PC-3 (cell line): Measurements from ENCODE around the gene CBS. TPM values are rescaled to one million over a fixed set of nuclear protein-coding genes. Genes with fewer than 3 reads are reported as not detected.

Experiments used
- ATAC-seq: fragments of 200-7000 bp; cut with Tn5 transposase; 2 replicates; pipeline ENCODE4 v1.9.1; 2020; ENCODE audit warnings: mild to moderate bottlenecking, moderate library complexity
- BruUV-seq: library from RNA; stranded (reverse); fragments of 400-500 nt; replicated peaks from 2 replicates; lab custom pipeline; 2021; lab: Mats Ljungman, UMichigan
- CTCF ChIA-PET: fragments of 300-600 bp; sonication (Branson Sonifier 250); formaldehyde crosslinking; loops from one replicate; lab custom pipeline; 2022; ENCODE audit warnings: antibody characterized with exemption; lab: Charles Lee
- POLR2A ChIA-PET: fragments of 300-600 bp; sonication (Branson Sonifier 250); formaldehyde crosslinking; loops from one replicate; lab custom pipeline; 2022; ENCODE audit warnings: antibody characterized with exemption; ENCODE audit not compliant: unreplicated experiment; lab: Charles Lee
- DNase-seq: peaks from one replicate; pipeline ENCODE4 v3.0.0-alpha.2; 2015
- H2AFZ ChIP-seq: fragments of 300-600 bp; sonication (generic); 2 replicates; pipeline ENCODE4 v1.6.0; 2016; ENCODE audit warnings: antibody characterized with exemption, low read length
- H3F3A ChIP-seq: fragments of 300-600 bp; sonication (generic); one replicate; pipeline ENCODE4 v1.6.0; 2017; ENCODE audit warnings: antibody characterized with exemption, low read length, control low read depth, mild to moderate bottlenecking; ENCODE audit not compliant: unreplicated experiment
- H3K27ac ChIP-seq: fragments of 300-600 bp; sonication (generic); 2 replicates; pipeline ENCODE4 v1.5.1; 2016; ENCODE audit warnings: mild to moderate bottlenecking, low read length
- H3K27me3 ChIP-seq: fragments of 300-600 bp; sonication (generic); 2 replicates; pipeline ENCODE4 v1.6.1; 2016; ENCODE audit warnings: low read length, mixed read lengths
- H3K36me3 ChIP-seq: fragments of 300-600 bp; sonication (generic); 2 replicates; pipeline ENCODE4 v1.6.1; 2016; ENCODE audit warnings: low read depth, mixed run types, low read length, mixed read lengths
- H3K4me1 ChIP-seq: fragments of 300-600 bp; sonication (generic); 2 replicates; pipeline ENCODE4 v1.5.1; 2016; ENCODE audit warnings: low read length; ENCODE audit not compliant: insufficient read depth
- H3K4me2 ChIP-seq: fragments of 300-600 bp; sonication (generic); 2 replicates; pipeline ENCODE4 v1.6.0; 2016; ENCODE audit warnings: low read length
- H3K4me3 ChIP-seq: fragments of 300-600 bp; sonication (generic); 2 replicates; pipeline ENCODE4 v1.5.1; 2016; ENCODE audit warnings: mild to moderate bottlenecking, low read length, mixed read lengths
- H3K79me2 ChIP-seq: fragments of 300-600 bp; sonication (generic); 2 replicates; pipeline ENCODE4 v1.6.1; 2017; ENCODE audit warnings: low read length, mixed read lengths
- H3K9ac ChIP-seq: fragments of 300-600 bp; sonication (generic); 2 replicates; pipeline ENCODE4 v1.6.0; 2016; ENCODE audit warnings: mild to moderate bottlenecking, low read length
- H3K9me2 ChIP-seq: fragments of 300-600 bp; sonication (generic); replicated peaks from 2 replicates; pipeline ENCODE4 v1.6.1; 2016; ENCODE audit warnings: mixed run types, low read length, mixed read lengths
- H3K9me3 ChIP-seq: fragments of 300-600 bp; sonication (generic); 2 replicates; pipeline ENCODE4 v1.6.1; 2016; ENCODE audit warnings: low read length, mixed read lengths
- H4K20me1 ChIP-seq: fragments of 300-600 bp; sonication (generic); 2 replicates; pipeline ENCODE4 v1.6.1; 2016; ENCODE audit warnings: low read length, mixed read lengths
- CTCF ChIP-seq: fragments of 300-600 bp; sonication (generic); conservative IDR thresholded peaks from 2 replicates; pipeline ENCODE4 v1.5.1; 2017; ENCODE audit warnings: antibody characterized with exemption, low read depth, mild to moderate bottlenecking, low read length
- EZH2 ChIP-seq: fragments of 300-600 bp; sonication (generic); IDR thresholded peaks from one replicate; pipeline ENCODE4 v1.6.1; 2017; ENCODE audit warnings: antibody characterized with exemption, mild to moderate bottlenecking, low read length; ENCODE audit not compliant: unreplicated experiment
- EZH2phosphoT487 ChIP-seq: fragments of 300-600 bp; sonication (generic); IDR thresholded peaks from 2 replicates; pipeline ENCODE4 v1.6.1; 2018; ENCODE audit warnings: mild to moderate bottlenecking, antibody characterized with exemption, low read length, borderline replicate concordance
- intact Hi-C: fragments of 100-400 bp; cut with micrococcal nuclease; formaldehyde crosslinking; loops from 2 replicates; pipeline ENCODE4 v1.9.0; 2023
- total RNA-seq: library from RNA; depleted of rRNA; stranded (reverse); fragments of >200 nt; gene quantifications from 2 replicates; pipeline ENCODE4 v1.2.3, GENCODE V29; 2014

The CBS gene
- total RNA-seq, 1 experiment from 2014 or later, result 8.9 TPM

GRCh38 chr21:43020177-43020576 lies 55.5 kb downstream of the CBS start:
- ATAC-seq, result no peak
- H3K9me3 ChIP-seq, result no peaks in the 10 kb centered on the region
- no peaks in the 10 kb centered on the region for H3K27me3 ChIP-seq
- H3K27ac ChIP-seq, result no peak overlapping the region
- no peak overlapping the region for H2AFZ ChIP-seq
- no peak overlapping the region for H3K9ac ChIP-seq
- H3K4me1 ChIP-seq, result no peaks in the 10 kb centered on the region
- no peak overlapping the region for H3K4me2 ChIP-seq
- H3K9me2 ChIP-seq, result no peaks in the 10 kb centered on the region
- H3K79me2 ChIP-seq, result no peaks in the 10 kb centered on the region
- POLR2A ChIA-PET, result no interaction called here
- BruUV-seq, result no TSS peak
- no peak overlapping the region for H3K4me3 ChIP-seq
- DNase-seq, result no peak
- H3K36me3 ChIP-seq, result peaks cover 14% of the 10 kb centered on the region; the same call in 1 of the 2 replicates
- H3F3A ChIP-seq, result no peaks in the 10 kb centered on the region
- intact Hi-C loops, result no loop called here
- no peaks in the 10 kb centered on the region for H4K20me1 ChIP-seq
- CTCF ChIA-PET, result no interaction called here
- TF ChIP-seq EZH2phosphoT487, result no peak
- no peak for TF ChIP-seq CTCF
- TF ChIP-seq EZH2, result no peak

- Histone ChIP-seq H3K36me3 (peaks cover 15% of the 10 kb centered on the region; the same call in 1 of the 2 replicates), H3K4me1 (no peaks in the 10 kb centered on the region), H4K20me1 (no peaks in the 10 kb centered on the region), H3K4me3 (no peak overlapping the region), H3K9me2 (no peaks in the 10 kb centered on the region), H3K9me3 (no peaks in the 10 kb centered on the region), H3K79me2 (no peaks in the 10 kb centered on the region), H3K4me2 (no peak overlapping the region), H3K9ac (no peak overlapping the region), H3F3A (no peaks in the 10 kb centered on the region), H2AFZ (no peak overlapping the region), H3K27ac (no peak overlapping the region), H3K27me3 (no peaks in the 10 kb centered on the region)
- ATAC-seq (no peak), DNase-seq (no peak)
- BruUV-seq, result no TSS peak
- no peak for TF ChIP-seq EZH2phosphoT487
- TF ChIP-seq EZH2, result no peak
- TF ChIP-seq CTCF, result no peak
- intact Hi-C loops, result no loop called here
- ChIA-PET CTCF (no interaction called here), POLR2A (no interaction called here)
Measured at GRCh38 chr21:43018519-43018918, 57.1 kb downstream of the CBS start.

GRCh38 chr21:43016728-43017127 lies 58.9 kb downstream of the CBS start:
- POLR2A ChIA-PET, result no interaction called here
- no peak overlapping the region for H3K27ac ChIP-seq
- no peak for ATAC-seq

More at GRCh38 chr21:43016728-43017127, 58.9 kb downstream of the CBS start:
- Histone ChIP-seq H3F3A (no peaks in the 10 kb centered on the region), H3K9ac (no peak overlapping the region), H3K9me3 (no peaks in the 10 kb centered on the region), H3K79me2 (no peaks in the 10 kb centered on the region), H3K9me2 (no peaks in the 10 kb centered on the region), H4K20me1 (no peaks in the 10 kb centered on the region), H2AFZ (no peak overlapping the region), H3K4me1 (no peaks in the 10 kb centered on the region), H3K4me2 (no peak overlapping the region), H3K36me3 (peaks cover 21% of the 10 kb centered on the region; the same call in 1 of the 2 replicates), H3K27me3 (no peaks in the 10 kb centered on the region), H3K4me3 (no peak overlapping the region)
- no TSS peak for BruUV-seq
- no peak for DNase-seq
- CTCF ChIA-PET, result no interaction called here
- intact Hi-C loops, result no loop called here
- TF ChIP-seq EZH2phosphoT487, result no peak
- no peak for TF ChIP-seq EZH2
- no peak for TF ChIP-seq CTCF
